HG02642 (cell line): ENCODE data around the gene ETS2.

Source experiments
- ATAC-seq: cut with Tn5 transposase; IDR thresholded peaks from one replicate; pipeline ENCODE4 v1.9.1; 2021; ENCODE audit warnings: mild to moderate bottlenecking; ENCODE audit not compliant: unreplicated experiment, poor library complexity

Gene ETS2

DNA sequence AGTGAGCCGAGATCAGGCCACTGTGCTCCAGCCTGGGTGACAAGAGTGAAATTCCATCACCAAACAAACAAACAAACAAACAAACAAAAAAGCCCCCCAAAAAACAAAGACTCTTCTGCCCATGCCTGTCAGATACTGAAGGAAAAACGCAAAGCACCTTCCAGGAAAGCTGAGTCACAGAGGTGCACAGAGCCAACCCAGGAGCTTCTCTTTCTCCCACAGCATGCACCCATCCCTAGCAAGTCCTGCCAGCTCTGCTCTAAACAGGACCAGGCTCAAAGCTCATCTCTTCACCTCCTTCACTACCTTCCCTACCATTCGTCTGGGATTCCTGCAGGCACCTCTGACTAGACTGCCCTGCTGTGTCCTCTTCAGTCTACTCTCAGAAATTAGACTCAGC, 46.5 kb downstream of the ETS2 start:
- ATAC-seq = no peak

- ATAC-seq = no peak
Measured at GRCh38 chr21:38852708-38853107, 47.0 kb downstream of the ETS2 start.

- peak; percentile 46 for ATAC-seq
Measured at GRCh38 chr21:38853421-38853919, 47.7 kb downstream of the ETS2 start.

DNA sequence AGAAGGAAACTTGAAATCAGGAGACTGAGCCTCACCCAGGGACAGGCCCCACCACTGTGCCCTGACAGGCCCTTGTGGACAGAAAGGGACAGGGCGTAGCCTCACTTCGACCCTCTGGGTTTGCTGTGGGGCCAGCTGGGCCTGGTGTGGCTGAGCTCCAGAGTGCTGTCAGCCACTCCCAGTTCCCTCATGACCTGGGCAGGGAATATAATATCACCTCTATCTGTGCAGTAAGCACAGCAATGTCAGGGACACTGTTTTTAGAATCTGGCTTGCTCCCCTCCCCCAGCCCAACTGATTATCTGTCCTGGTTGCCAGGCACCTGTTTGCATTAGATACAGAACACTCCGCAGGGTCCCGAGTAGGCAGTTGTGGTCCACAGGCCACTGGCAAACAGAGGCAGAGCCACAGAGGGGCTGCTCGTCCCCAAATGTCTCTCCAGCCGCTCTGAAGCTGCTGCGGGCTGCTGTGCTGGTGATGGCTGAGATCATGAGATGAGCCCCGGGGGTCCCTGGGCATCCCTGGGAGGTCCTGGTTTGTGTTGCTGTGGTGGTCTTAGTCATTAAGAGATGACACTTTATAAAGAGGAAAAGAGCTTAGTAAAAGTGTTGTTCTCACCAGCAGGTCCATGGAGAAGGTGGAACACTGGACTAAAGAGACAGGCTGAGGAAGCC, 51.6 kb downstream of the ETS2 start:
- no peak for ATAC-seq

- ATAC-seq = no peak
Measured at GRCh38 chr21:38858026-38858811, 52.5 kb downstream of the ETS2 start.

DNA sequence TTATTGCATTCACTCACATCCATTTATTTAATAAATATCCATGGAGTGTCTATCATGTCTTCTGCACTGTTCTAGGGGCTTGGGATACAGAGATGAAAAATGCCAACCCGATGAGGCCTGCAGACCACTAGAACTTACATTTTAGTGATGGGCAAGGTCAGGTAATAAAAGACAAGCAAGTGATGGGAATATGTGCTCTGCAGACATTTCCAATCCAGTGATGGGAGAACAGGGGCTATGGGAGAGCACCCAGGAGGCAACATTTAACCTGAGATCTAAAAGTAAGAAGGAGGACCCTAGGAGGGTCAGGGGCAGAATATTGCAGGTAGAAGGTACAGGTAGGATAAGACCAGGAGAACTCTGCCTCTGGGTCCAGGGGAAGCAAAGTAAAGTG, 53.1 kb downstream of the ETS2 start:
- ATAC-seq = no peak

DNA sequence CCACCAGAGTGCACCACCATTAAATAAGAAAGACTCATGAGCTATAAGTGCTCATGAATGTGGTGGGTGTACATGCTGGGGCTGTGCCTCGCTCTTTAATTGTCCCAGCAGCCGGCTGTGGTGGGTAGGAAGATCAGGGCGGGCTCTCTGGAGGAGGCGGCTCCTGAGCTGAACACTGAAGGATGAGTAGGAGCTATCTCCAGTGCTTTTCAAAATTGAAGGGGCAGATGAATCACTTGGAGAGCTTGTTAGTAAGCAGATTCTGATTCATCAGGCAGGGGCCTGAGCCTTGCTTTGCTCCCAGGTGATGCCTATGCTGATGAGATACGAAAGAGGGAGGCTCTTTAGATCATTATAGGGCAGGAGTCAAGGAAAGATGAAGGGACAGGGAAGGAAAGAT, 54.1 kb downstream of the ETS2 start:
- no peak for ATAC-seq

DNA sequence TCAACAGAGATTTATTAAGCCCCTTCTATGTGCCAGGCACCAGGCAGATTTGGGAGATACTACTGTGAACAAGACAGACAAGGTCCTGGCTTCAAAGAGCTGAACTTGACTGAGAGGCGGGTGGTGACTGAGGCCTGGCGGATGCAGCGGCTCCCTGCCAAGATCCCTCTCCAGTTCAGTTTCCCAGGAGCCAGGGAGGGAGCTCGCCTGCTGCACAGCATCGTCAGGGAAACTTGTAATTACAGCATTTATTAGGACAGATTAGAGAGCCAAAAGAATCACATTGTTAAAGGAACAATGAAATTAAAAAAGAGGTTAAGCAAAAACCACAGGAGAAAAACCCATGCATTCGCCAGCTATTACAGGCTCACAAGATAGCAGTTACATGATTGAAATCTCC, 55.3 kb downstream of the ETS2 start:
- no peak for ATAC-seq

- ATAC-seq = peak; percentile 84
Measured at GRCh38 chr21:38861989-38862683, 56.4 kb downstream of the ETS2 start.

- no peak for ATAC-seq
Measured at GRCh38 chr21:38863291-38863690, 57.6 kb downstream of the ETS2 start.

DNA sequence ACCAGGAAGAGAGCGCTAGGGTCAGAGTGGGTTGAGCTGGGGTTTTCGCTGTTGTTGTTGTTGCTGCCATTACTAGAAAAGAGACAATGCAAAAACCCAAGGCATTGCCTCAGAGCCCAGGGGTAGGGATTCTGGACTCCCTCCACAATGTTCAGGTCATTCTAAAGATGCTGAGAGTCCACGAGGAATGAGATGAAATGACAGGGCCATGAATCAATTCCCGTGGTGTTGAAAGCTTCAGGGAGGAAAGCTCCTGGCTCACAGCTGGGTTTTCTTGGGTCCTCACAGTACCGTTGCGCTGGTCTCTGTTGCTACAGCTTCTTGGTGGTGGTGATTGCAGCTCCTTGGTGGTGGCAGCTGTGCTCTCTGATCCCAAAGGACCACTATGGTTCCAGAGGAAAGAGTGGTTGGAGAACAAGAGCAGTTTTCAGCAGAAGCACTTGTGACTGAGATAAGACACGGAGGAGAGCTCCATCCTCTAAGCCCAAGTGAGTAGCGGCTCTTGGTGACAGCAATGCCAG, 58.2 kb downstream of the ETS2 start:
- no peak for ATAC-seq

- ATAC-seq = no peak
Measured at GRCh38 chr21:38864964-38865363, 59.2 kb downstream of the ETS2 start.

- no peak for ATAC-seq
Measured at GRCh38 chr21:38869196-38869595, 63.5 kb downstream of the ETS2 start.

GRCh38 chr21:38869946-38870345, 64.2 kb downstream of the ETS2 start:
- no peak for ATAC-seq
